Adrenal gland (tissue), 5 donors: ENCODE results near the gene SPINT1.

Experiments used
- POLR2A ChIP-seq, 2 donors: fragments of 450-650 bp; IDR thresholded peaks; one replicate each; pipeline ENCODE4 v1.6.1; 2017; ENCODE audit warnings: antibody characterized with exemption in 2 of 2, mild to moderate bottlenecking in 2 of 2, moderate library complexity in 1 of 2
- TF ChIP-seq, protein P1 (sequence below), 6 experiments: fragments of 450-650 bp in 4 of 6; fragments of 200-600 bp in 2 of 6; sonication (generic) in 1 of 6; IDR thresholded peaks; 1 replicate in 5 of 6; 2 replicates in 1 of 6; pipeline versions ENCODE4 v1.5.1 to v1.8.0; 2016 to 2021; ENCODE audit warnings: antibody characterized with exemption in 6 of 6, mild to moderate bottlenecking in 2 of 6, moderate library complexity in 1 of 6
- donor health status: DM: no; HTN: no; CAD: no.

DNA sequence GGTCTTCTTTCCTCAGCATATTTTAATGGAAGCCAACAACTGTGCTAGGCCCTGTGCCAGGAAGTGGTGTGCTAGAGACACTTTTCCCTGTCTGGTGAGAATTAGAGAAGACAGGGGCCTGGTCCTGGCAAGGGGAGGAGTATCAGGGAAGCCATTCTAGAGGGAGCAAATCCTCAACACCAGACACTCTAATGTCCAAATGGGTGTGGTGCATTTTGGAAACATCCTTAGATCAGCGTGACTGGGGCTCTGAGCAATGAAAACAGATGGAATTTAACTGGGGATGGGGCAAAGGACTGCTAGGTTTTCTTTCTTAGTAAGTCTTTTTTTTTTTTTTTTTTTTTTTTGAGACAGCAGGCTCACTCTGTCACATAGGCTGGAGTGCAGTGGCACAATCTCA is 42.7 kb downstream of the SPINT1 start:
- TF ChIP-seq, protein P1, sequence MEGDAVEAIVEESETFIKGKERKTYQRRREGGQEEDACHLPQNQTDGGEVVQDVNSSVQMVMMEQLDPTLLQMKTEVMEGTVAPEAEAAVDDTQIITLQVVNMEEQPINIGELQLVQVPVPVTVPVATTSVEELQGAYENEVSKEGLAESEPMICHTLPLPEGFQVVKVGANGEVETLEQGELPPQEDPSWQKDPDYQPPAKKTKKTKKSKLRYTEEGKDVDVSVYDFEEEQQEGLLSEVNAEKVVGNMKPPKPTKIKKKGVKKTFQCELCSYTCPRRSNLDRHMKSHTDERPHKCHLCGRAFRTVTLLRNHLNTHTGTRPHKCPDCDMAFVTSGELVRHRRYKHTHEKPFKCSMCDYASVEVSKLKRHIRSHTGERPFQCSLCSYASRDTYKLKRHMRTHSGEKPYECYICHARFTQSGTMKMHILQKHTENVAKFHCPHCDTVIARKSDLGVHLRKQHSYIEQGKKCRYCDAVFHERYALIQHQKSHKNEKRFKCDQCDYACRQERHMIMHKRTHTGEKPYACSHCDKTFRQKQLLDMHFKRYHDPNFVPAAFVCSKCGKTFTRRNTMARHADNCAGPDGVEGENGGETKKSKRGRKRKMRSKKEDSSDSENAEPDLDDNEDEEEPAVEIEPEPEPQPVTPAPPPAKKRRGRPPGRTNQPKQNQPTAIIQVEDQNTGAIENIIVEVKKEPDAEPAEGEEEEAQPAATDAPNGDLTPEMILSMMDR (IDR thresholded peaks at IDR 0.05): no peak
- TF ChIP-seq POLR2A (IDR thresholded peaks at IDR 0.05): no peak
